Measurements from ENCODE around the gene TMEFF2. TPM values are rescaled to one million over a fixed set of nuclear protein-coding genes. Genes with fewer than 3 reads are reported as not detected.

The TMEFF2 gene
- total and polyA plus RNA-seq, 2 of the 4 experiments (the other 2 are of a cell fraction) = 1.3 to 3.0 TPM

DNA sequence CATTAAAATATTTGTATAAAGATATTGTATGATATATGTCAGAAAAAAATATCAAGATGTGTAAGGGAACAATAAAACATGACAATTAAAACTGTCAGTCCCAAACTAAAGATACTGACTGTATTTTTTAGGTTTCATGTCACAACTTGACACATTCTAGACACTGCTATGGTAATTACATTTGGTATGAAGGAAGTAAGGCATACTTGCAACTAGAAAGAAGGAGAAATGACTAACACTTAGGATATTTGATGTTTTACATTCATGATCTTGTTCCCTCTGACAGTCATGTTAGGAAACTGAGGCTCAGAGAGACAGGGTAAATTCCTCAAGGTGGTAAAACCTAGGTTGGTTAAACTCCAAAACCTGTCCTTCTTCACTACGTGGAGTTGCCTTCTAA lies 68.3 kb downstream of the TMEFF2 start:
- no peak overlapping the region for H3K4me3 ChIP-seq (ENCODE audit: insufficient read depth, low read depth, low read length)
- dilution Hi-C loops (cut with HindIII; ENCODE audit: low sequenced_read_pairs, unreplicated experiment) (no loop called here), in situ Hi-C loops (cut with MboI; ENCODE audit: low sequenced_read_pairs) (no loop called here), intact Hi-C loops (cut with micrococcal nuclease) (no loop called here)
- no peaks in the 10 kb centered on the region for H3K79me1 ChIP-seq (ENCODE audit: low read depth in 1 of 2, low read length in 2 of 2)
- H2AFZ ChIP-seq (replicated peaks; ENCODE audit: low read length, poor library complexity) = no peak overlapping the region
- H3K27me3 ChIP-seq (ENCODE audit: control insufficient read depth, insufficient read depth, low read length) = no peaks in the 10 kb centered on the region
- CTCF ChIA-PET = no interaction called here
- no peak overlapping the region for H2BK20ac ChIP-seq (ENCODE audit: low read depth, low read length)
- no peaks in the 10 kb centered on the region for H3K9me1 ChIP-seq (ENCODE audit: insufficient read depth, low read length)
- peaks cover 2% of the 10 kb centered on the region; the same call in 1 of the 2 replicates for H3K4me1 ChIP-seq (ENCODE audit: control insufficient read depth, insufficient read depth, low read length)
- no peak overlapping the region for H3K14ac ChIP-seq (replicated peaks; ENCODE audit: low read depth, low read length)
- no peak overlapping the region for H4K91ac ChIP-seq (ENCODE audit: insufficient read depth, low read depth, low read length)
- H3K9me3 ChIP-seq (ENCODE audit: control insufficient read depth, insufficient read depth, low read length) = no peaks in the 10 kb centered on the region
- no TSS peak for BruUV-seq (replicated peaks)
- no peak for DNase-seq
- no peak overlapping the region for H3K4me2 ChIP-seq (ENCODE audit: low read depth, low read length)
- no peak overlapping the region for H3K4ac ChIP-seq (ENCODE audit: low read depth, low read length)
- H3K27ac ChIP-seq (ENCODE audit: insufficient read depth, low read length) = no peak overlapping the region
- H2AK9ac ChIP-seq (replicated peaks; ENCODE audit: low read depth, low read length, poor library complexity) = no peak overlapping the region
- no peak for ATAC-seq (ENCODE audit: low read depth)
- H4K5ac ChIP-seq (ENCODE audit: low read depth, low read length) = no peak overlapping the region
- H3K23ac ChIP-seq (ENCODE audit: low read depth, low read length) = no peak overlapping the region
- no peak overlapping the region for H4K8ac ChIP-seq (ENCODE audit: low read depth in 2 of 2, low read length in 2 of 2)
- H4K20me1 ChIP-seq (ENCODE audit: insufficient read depth, low read length) = no peaks in the 10 kb centered on the region
- no peak overlapping the region for H2BK15ac ChIP-seq (ENCODE audit: low read depth, low read length)
- H2BK5ac ChIP-seq (ENCODE audit: low read depth, low read length, poor library complexity, severe bottlenecking) = no peak overlapping the region
- H3K9ac ChIP-seq (ENCODE audit: low read depth, low read length) = no peak overlapping the region
- no peak overlapping the region for H2AK5ac ChIP-seq (ENCODE audit: low read depth, low read length)
- H2BK120ac ChIP-seq (ENCODE audit: low read depth, low read length) = no peak overlapping the region
- no peaks in the 10 kb centered on the region for H3K36me3 ChIP-seq (ENCODE audit: control insufficient read depth, insufficient read depth, low read length)
- WGBS, 2 experiments (ENCODE audit: extremely low coverage in 2 of 2, insufficient read length in 1 of 2) = no CpG with 5 or more reads among the region's 1 CpG
- POLR2A ChIA-PET (ENCODE audit: unreplicated experiment) = no interaction called here
- no peak overlapping the region for H3K18ac ChIP-seq (ENCODE audit: low read depth, low read length)
- no peak for TF ChIP-seq MAFK (IDR thresholded peaks at IDR 0.05; ENCODE audit: low read depth, low read length)
- no peak for TF ChIP-seq POLR2A (IDR thresholded peaks at IDR 0.05; ENCODE audit: low read depth, low read length)
- no peak for TF ChIP-seq RAD21 (IDR thresholded peaks at IDR 0.05; ENCODE audit: low read length)
- no peak for TF ChIP-seq MXI1 (IDR thresholded peaks at IDR 0.05; ENCODE audit: borderline replicate concordance, low read depth, low read length)
- no peak for TF ChIP-seq FOS (IDR thresholded peaks at IDR 0.05; ENCODE audit: low read depth, low read length)
- TF ChIP-seq, protein P1, sequence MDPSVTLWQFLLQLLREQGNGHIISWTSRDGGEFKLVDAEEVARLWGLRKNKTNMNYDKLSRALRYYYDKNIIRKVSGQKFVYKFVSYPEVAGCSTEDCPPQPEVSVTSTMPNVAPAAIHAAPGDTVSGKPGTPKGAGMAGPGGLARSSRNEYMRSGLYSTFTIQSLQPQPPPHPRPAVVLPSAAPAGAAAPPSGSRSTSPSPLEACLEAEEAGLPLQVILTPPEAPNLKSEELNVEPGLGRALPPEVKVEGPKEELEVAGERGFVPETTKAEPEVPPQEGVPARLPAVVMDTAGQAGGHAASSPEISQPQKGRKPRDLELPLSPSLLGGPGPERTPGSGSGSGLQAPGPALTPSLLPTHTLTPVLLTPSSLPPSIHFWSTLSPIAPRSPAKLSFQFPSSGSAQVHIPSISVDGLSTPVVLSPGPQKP (IDR thresholded peaks at IDR 0.05; ENCODE audit: borderline replicate concordance, low read depth, low read length) = no peak
- TF ChIP-seq, protein P2, sequence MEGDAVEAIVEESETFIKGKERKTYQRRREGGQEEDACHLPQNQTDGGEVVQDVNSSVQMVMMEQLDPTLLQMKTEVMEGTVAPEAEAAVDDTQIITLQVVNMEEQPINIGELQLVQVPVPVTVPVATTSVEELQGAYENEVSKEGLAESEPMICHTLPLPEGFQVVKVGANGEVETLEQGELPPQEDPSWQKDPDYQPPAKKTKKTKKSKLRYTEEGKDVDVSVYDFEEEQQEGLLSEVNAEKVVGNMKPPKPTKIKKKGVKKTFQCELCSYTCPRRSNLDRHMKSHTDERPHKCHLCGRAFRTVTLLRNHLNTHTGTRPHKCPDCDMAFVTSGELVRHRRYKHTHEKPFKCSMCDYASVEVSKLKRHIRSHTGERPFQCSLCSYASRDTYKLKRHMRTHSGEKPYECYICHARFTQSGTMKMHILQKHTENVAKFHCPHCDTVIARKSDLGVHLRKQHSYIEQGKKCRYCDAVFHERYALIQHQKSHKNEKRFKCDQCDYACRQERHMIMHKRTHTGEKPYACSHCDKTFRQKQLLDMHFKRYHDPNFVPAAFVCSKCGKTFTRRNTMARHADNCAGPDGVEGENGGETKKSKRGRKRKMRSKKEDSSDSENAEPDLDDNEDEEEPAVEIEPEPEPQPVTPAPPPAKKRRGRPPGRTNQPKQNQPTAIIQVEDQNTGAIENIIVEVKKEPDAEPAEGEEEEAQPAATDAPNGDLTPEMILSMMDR (conservative IDR thresholded peaks at IDR 0.05; ENCODE audit: low read depth, low read length) = no peak
- TF ChIP-seq RCOR1 (IDR thresholded peaks at IDR 0.05; ENCODE audit: insufficient replicate concordance, low read length) = no peak
- TF ChIP-seq CEBPB (IDR thresholded peaks at IDR 0.05; ENCODE audit: low read depth, low read length) = no peak
- no peak for TF ChIP-seq SMC3 (IDR thresholded peaks at IDR 0.05; ENCODE audit: low read depth, low read length)
- TF ChIP-seq RFX5 (IDR thresholded peaks at IDR 0.05; ENCODE audit: low read depth, low read length) = no peak
- H3K56ac ChIP-seq (ENCODE audit: extremely low read depth, insufficient read depth, low read length) = no peak overlapping the region

Data from IMR-90 (cell line).